Vagina (tissue), 2 donors: ENCODE measurements around the gene PDE9A.

Source experiments
- CTCF ChIP-seq, 3 experiments: fragments of 450-650 bp in 2 of 3; fragments of 200-600 bp in 1 of 3; sonication (generic) in 1 of 3; IDR thresholded peaks; one replicate each; pipeline ENCODE4 v1.5.1; 2017 to 2019; ENCODE audit warnings: antibody characterized with exemption in 3 of 3, mild to moderate bottlenecking in 2 of 3, moderate library complexity in 2 of 3
- POLR2A ChIP-seq, 2 donors: fragments of 450-650 bp; IDR thresholded peaks; one replicate each; pipeline ENCODE4 v1.6.1; 2017; ENCODE audit warnings: antibody characterized with exemption in 2 of 2, mild to moderate bottlenecking in 2 of 2, moderate library complexity in 2 of 2

GRCh38 chr21:42623694-42624093 is 29.7 kb upstream of the PDE9A start:
- no peak for TF ChIP-seq CTCF (IDR thresholded peaks at IDR 0.05)
- no peak for TF ChIP-seq POLR2A (IDR thresholded peaks at IDR 0.05)
